ENCODE data around the gene MMD. TPM values are rescaled to one million over a fixed set of nuclear protein-coding genes. Genes with fewer than 3 reads are reported as not detected.

The MMD gene
- total RNA-seq, 4 donors from 2014 or later, result 136 to 343 (median 201) TPM

DNA sequence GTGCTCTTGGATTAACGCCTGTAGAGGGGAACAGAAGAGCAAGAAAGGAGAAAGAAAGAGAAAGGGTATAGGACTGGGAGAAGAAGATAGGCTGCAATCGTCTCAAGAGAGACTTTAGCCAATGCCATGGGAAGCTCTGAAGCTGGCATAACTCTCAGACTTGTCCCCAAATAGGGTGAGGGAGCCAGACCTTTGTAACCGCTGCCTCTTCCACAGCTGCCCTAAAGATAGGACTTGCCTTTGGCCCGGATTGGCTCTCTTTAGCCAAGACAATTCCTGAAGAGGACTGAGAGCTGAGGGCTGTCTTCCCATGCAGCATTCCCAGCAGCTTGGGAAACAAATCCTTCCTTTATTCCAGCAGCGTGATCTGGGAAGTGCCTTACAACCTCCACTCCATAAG lies 20.8 kb upstream of the MMD start:
- TF ChIP-seq, protein P1, sequence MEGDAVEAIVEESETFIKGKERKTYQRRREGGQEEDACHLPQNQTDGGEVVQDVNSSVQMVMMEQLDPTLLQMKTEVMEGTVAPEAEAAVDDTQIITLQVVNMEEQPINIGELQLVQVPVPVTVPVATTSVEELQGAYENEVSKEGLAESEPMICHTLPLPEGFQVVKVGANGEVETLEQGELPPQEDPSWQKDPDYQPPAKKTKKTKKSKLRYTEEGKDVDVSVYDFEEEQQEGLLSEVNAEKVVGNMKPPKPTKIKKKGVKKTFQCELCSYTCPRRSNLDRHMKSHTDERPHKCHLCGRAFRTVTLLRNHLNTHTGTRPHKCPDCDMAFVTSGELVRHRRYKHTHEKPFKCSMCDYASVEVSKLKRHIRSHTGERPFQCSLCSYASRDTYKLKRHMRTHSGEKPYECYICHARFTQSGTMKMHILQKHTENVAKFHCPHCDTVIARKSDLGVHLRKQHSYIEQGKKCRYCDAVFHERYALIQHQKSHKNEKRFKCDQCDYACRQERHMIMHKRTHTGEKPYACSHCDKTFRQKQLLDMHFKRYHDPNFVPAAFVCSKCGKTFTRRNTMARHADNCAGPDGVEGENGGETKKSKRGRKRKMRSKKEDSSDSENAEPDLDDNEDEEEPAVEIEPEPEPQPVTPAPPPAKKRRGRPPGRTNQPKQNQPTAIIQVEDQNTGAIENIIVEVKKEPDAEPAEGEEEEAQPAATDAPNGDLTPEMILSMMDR (IDR thresholded peaks at IDR 0.05; ENCODE audit: low read depth), result no peak

DNA sequence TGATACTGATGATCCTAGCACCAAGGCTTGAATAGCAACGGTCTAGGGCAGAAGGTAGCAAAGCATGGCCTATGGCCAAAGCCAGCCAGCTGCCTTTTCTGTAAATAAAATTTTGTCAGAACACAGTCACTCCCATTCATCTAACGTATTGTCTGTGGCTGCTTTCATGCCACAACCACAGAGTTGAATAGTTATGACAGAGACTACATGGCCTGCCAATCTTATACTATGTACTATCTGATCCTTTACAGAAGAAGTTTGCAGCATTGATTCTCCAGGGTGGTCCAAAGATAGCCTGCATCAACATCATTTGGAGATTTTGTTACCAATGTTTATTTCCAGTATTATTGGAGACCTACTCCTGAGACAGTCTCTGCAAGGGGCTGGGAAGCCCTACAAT lies 19.9 kb upstream of the MMD start:
- TF ChIP-seq, protein P1 (IDR thresholded peaks at IDR 0.05; ENCODE audit: low read depth), result no peak

DNA sequence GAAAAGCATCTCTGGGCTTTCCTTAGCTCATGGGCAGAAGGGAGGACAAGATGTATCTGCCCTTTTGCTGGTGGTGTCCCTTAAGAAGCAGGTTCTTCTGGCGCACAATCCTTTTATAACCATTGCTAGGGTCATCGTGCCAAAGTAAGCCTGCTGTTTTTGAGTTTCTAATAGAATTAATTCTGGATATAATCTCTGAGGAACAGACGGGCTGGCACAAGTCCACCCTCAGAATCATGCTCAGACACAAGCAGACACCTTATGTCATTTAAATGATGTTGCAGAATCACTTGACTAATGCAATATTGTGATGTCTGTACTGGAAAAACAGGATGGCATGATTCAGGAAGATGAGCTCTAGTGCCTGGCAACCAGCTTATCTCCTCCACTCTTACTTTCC lies 18.8 kb upstream of the MMD start:
- TF ChIP-seq, protein P1 (IDR thresholded peaks at IDR 0.05; ENCODE audit: low read depth), result no peak

DNA sequence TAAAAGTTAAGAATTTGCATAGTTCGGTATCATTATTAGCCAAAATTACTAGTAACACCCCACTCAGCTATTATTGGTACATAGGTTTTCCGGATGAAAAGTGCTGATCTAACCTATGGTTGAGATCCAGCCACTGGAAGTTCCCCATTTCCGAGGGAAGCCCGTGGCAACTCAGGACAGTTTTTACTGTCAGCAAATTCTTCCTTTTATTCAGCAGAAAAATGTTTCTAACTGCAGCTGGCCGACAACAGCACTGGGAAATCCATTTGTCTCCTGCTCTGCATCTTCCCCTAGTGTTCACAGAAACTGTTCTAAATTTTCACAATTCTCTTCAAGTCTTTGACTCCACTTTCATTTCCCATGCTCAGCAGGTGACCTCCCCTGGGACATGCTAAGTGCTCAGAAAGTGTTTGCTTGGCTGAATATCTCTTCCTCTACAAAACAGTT lies 15.5 kb upstream of the MMD start:
- TF ChIP-seq, protein P1 (IDR thresholded peaks at IDR 0.05; ENCODE audit: low read depth), result no peak

DNA sequence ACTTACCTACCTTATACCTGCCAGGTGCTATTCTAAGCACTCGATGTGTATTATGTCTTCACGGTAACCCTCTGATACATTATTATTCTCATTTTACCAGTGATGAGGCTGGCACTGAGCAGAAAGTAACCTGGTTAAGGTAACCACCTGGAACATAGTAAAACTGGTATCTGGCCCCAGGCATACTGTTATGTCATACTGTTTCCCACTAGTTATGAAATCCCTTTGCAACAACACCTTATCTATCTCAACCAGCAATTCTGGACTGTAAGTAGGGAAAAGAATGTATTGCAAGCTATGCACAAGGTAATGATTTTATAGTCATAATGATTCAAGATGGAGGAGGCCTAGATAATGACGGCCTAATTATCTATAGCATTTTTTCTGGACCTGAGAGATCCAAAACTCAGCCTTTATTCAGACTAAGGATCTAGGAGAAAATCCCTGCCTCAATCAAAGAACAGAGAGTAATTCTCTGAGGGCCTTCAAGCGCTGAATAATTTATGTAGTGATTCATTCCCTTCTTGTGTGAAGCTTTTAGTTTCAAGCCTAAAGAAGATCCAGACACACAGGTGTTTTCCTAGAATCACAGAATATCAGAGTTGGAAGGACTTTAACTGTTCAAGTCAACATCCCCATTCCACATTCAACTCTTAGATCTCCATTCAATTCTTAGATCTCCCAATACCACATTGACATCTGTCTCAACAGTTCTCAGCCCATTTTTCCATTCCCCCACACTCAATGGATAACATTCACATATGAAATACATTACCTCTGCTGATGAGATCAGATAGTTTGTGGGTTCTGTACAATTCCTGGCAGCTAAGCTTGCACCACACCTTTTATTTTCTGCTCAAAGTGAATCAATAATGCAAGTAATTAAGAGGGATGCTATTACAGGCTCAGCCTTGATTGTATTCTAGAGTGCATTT lies 14.9 kb upstream of the MMD start:
- TF ChIP-seq, protein P1 (IDR thresholded peaks at IDR 0.05; ENCODE audit: low read depth), result no peak

DNA sequence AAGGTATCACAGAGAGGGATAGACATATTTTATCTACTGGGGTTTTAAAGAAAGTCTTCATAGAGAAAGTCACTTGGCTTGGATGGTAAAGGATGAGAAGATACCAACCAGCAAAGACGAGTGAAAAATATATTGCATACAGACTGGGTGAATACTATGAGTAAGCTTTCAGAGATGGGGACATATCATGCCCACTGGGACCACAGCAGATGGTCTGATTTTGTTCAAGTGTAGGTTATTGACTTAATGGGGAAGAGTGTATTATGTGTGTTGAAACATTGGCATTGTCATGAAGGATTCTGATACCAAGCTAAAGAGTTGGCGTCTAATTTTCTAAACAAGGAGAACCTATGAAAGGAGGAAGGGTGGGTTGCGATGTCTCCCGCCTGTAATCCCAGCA lies 13.8 kb upstream of the MMD start:
- TF ChIP-seq, protein P1 (IDR thresholded peaks at IDR 0.05; ENCODE audit: low read depth), result no peak

DNA sequence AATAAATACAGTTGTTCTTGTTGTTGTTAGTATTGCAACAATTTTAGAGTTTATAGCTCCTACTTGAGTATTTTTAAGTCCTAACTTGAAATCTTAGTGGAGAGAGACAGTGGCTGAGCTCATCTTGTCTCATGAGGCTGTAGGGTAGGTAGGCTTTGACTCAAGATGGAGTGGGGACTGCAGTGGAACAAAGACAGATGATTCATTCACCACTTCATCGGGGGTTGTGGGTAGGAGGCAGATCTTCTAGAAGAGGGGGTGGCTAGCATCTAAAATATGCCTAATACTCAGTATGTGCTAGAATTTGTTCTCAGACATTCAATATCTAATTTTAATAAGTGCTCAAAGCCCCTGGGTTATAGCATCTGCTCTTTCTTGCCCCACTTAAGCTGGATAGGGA lies 13.1 kb upstream of the MMD start:
- TF ChIP-seq, protein P1 (IDR thresholded peaks at IDR 0.05; ENCODE audit: low read depth), result no peak

All from subcutaneous adipose tissue (tissue), 4 donors.